OCI-LY7 (cell line): ENCODE results near the gene C14orf132. TPM values are rescaled to one million over a fixed set of nuclear protein-coding genes. Genes with fewer than 3 reads are reported as not detected.

Experiments used
- BruUV-seq: library from RNA; stranded (reverse); fragments of 400-500 nt; replicated peaks from 2 replicates; lab custom pipeline; 2021; lab: Mats Ljungman, UMichigan
- CTCF ChIA-PET: fragments of 300-600 bp; sonication (Branson Sonifier 250); formaldehyde crosslinking; loops from one replicate; lab custom pipeline; 2022; ENCODE audit warnings: antibody characterized with exemption; ENCODE audit not compliant: unreplicated experiment; lab: Charles Lee
- POLR2A ChIA-PET: fragments of 300-600 bp; sonication (Branson Sonifier 250); formaldehyde crosslinking; loops from one replicate; lab custom pipeline; 2022; ENCODE audit warnings: antibody characterized with exemption; lab: Charles Lee
- DNase-seq: peaks from one replicate; pipeline ENCODE4 v3.0.0-alpha.2; 2015; ENCODE audit warnings: low spot score
- H2AFZ ChIP-seq: fragments of 200-600 bp; sonication (generic), shearing (Covaris generic); 2 replicates; pipeline ENCODE4 v1.6.1; 2014; ENCODE audit warnings: mild to moderate bottlenecking, antibody characterized with exemption, low read length, moderate library complexity
- H3K27ac ChIP-seq: fragments of 200-600 bp; sonication (generic); 2 replicates; pipeline ENCODE4 v1.5.1; 2014; ENCODE audit warnings: mixed run types, low read depth, mild to moderate bottlenecking, moderate library complexity, low read length, inconsistent platforms; ENCODE audit not compliant: poor library complexity, severe bottlenecking
- H3K36me3 ChIP-seq: fragments of 200-600 bp; sonication (generic); 2 replicates; pipeline ENCODE4 v1.6.1; 2014; ENCODE audit warnings: mild to moderate bottlenecking, antibody characterized with exemption, low read length, moderate library complexity, mixed read lengths; ENCODE audit not compliant: insufficient read depth
- H3K4me1 ChIP-seq: fragments of 200-600 bp; sonication (generic); 2 replicates; pipeline ENCODE4 v1.5.1; 2014; ENCODE audit warnings: mild to moderate bottlenecking, low read length; ENCODE audit not compliant: insufficient read depth, poor library complexity, severe bottlenecking
- H3K4me2 ChIP-seq: fragments of 200-600 bp; sonication (generic); 2 replicates; pipeline ENCODE4 v1.6.1; 2014; ENCODE audit warnings: mild to moderate bottlenecking, low read length
- H3K4me3 ChIP-seq: fragments of 200-600 bp; sonication (generic); 2 replicates; pipeline ENCODE4 v1.5.1; 2014; ENCODE audit warnings: mild to moderate bottlenecking, low read depth, low read length; ENCODE audit not compliant: poor library complexity, severe bottlenecking
- H3K79me2 ChIP-seq: fragments of 200-600 bp; sonication (generic); 2 replicates; pipeline ENCODE4 v1.6.1; 2016; ENCODE audit warnings: low read depth, mild to moderate bottlenecking, low read length, moderate library complexity, mixed read lengths; ENCODE audit not compliant: insufficient read depth
- H3K9me2 ChIP-seq: fragments of 200-600 bp; sonication (generic); 2 replicates; pipeline ENCODE4 v1.6.1; 2016; ENCODE audit warnings: mild to moderate bottlenecking, low read length, mixed read lengths; ENCODE audit not compliant: insufficient read depth
- H3K9me3 ChIP-seq: fragments of 200-600 bp; sonication (generic); 2 replicates; pipeline ENCODE4 v1.6.1; 2014; ENCODE audit warnings: mild to moderate bottlenecking, mixed run types, low read length, mixed read lengths
- H4K20me1 ChIP-seq: fragments of 200-600 bp; sonication (generic); 2 replicates; pipeline ENCODE4 v1.6.1; 2014; ENCODE audit warnings: mild to moderate bottlenecking, antibody characterized with exemption, low read length, moderate library complexity, mixed read lengths; ENCODE audit not compliant: insufficient read depth
- CTCF ChIP-seq: fragments of 200-600 bp; sonication (generic); conservative IDR thresholded peaks from 2 replicates; pipeline ENCODE4 v1.5.1; 2014; ENCODE audit warnings: mild to moderate bottlenecking, antibody characterized with exemption, low read length, moderate library complexity, mixed read lengths
- EZH2phosphoT487 ChIP-seq: fragments of 200-600 bp; sonication (generic); IDR thresholded peaks from 2 replicates; pipeline ENCODE4 v1.6.1; 2018; ENCODE audit warnings: low read depth, borderline replicate concordance, mild to moderate bottlenecking, mixed run types, antibody characterized with exemption, low read length, moderate library complexity, mixed read lengths
- intact Hi-C: fragments of 100-400 bp; cut with micrococcal nuclease; formaldehyde crosslinking; loops from one replicate; pipeline ENCODE4 v1.10.0; 2022; ENCODE audit not compliant: unreplicated experiment
- total RNA-seq, 2 experiments: library from RNA; depleted of rRNA in 1 of 2; stranded (reverse); fragments of >200 nt in 1 of 2; shearing (Covaris generic) in 1 of 2; gene quantifications; 2 replicates each; pipeline ENCODE4 v1.2.3, GENCODE V29; 2014 to 2022

C14orf132 gene
- total RNA-seq, 2 experiments from 2014 or later, result 0.27 TPM; not detected in 1

- H3K4me2 ChIP-seq, result no peak overlapping the region
- CTCF ChIA-PET, result no interaction called here
- no TSS peak for BruUV-seq
These were observed 49.7 kb downstream of the C14orf132 start for GRCh38 chr14:96088911-96089310.

GRCh38 chr14:96089401-96089800 is 50.2 kb downstream of the C14orf132 start:
- intact Hi-C loops, result no loop called here
- Histone ChIP-seq H3K4me2 (no peak overlapping the region), H2AFZ (no peak overlapping the region), H3K36me3 (no peaks in the 10 kb centered on the region), H3K4me1 (no peaks in the 10 kb centered on the region), H3K79me2 (no peaks in the 10 kb centered on the region), H4K20me1 (no peaks in the 10 kb centered on the region), H3K9me2 (no peaks in the 10 kb centered on the region), H3K27ac (no peak overlapping the region), H3K9me3 (no peaks in the 10 kb centered on the region), H3K4me3 (no peak overlapping the region)
- ChIA-PET POLR2A (no interaction called here), CTCF (no interaction called here)
- TF ChIP-seq EZH2phosphoT487 (no peak), CTCF (no peak)
- no peak for DNase-seq
- BruUV-seq, result no TSS peak

More at GRCh38 chr14:96088911-96089310, 49.7 kb downstream of the C14orf132 start:
- Histone ChIP-seq H3K4me1 (no peaks in the 10 kb centered on the region), H3K9me3 (no peaks in the 10 kb centered on the region), H3K9me2 (no peaks in the 10 kb centered on the region), H2AFZ (no peak overlapping the region), H3K36me3 (no peaks in the 10 kb centered on the region), H3K27ac (no peak overlapping the region), H3K79me2 (no peaks in the 10 kb centered on the region), H3K4me3 (no peak overlapping the region), H4K20me1 (no peaks in the 10 kb centered on the region)
- DNase-seq, result no peak
- TF ChIP-seq EZH2phosphoT487 (no peak), CTCF (no peak)
- POLR2A ChIA-PET, result no interaction called here
- intact Hi-C loops, result no loop called here

GRCh38 chr14:96090441-96091148 is 51.4 kb downstream of the C14orf132 start:
- no peak for DNase-seq
- no TSS peak for BruUV-seq
- Histone ChIP-seq H3K4me2 (no peak overlapping the region), H3K9me3 (no peaks in the 10 kb centered on the region), H3K36me3 (no peaks in the 10 kb centered on the region), H3K9me2 (no peaks in the 10 kb centered on the region), H3K4me1 (no peaks in the 10 kb centered on the region), H3K79me2 (no peaks in the 10 kb centered on the region), H3K4me3 (no peak overlapping the region), H2AFZ (no peak overlapping the region), H4K20me1 (no peaks in the 10 kb centered on the region), H3K27ac (no peak overlapping the region)
- ChIA-PET CTCF (no interaction called here), POLR2A (interaction anchor here (0.6 to 0.7 kb wide), 3 partner anchors 30 to 308 kb away, joined by 3 to 4 read pairs (median 3); no protein-coding TSS in a partner anchor)
- intact Hi-C loops, result loop anchor here (10.0 kb wide), 1 partner anchor 526 kb away; no protein-coding TSS in a partner anchor
- TF ChIP-seq CTCF, result no peak
- no peak for TF ChIP-seq EZH2phosphoT487
